Fibroblast of upper back skin (primary cell): Measurements from ENCODE around the gene KCNQ2.
"Not testable (repeated sequence)": the region's sequence is repeated elsewhere in the genome, so short reads cannot be mapped to it uniquely, and the experiment has no call there.

ENCODE experiments used
- DNase-seq: peaks from one replicate; pipeline ENCODE4 v3.0.0-alpha.2; 2013

KCNQ2 gene

GRCh38 chr20:63380346-63380870 lies 92.0 kb downstream of the KCNQ2 start:
- no peak for DNase-seq

DNA sequence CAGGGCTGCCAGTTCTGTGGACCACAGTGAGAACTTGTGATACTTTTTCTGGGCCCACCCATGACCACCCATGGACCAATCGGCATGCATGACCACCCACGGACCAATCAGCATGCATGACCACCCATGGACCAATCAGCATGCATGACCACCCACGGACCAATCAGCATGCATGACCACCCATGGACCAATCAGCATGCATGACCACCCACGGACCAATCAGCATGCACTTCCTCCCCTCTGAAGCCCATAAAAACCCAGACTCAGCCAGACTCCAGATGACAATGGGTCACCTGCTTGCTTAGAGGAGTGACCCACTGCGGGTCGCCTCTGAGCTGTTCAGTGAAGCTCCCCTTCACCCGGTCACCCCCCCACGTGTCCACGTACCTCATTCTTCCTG lies 92.6 kb downstream of the KCNQ2 start:
- not testable (repeated sequence) for DNase-seq

DNA sequence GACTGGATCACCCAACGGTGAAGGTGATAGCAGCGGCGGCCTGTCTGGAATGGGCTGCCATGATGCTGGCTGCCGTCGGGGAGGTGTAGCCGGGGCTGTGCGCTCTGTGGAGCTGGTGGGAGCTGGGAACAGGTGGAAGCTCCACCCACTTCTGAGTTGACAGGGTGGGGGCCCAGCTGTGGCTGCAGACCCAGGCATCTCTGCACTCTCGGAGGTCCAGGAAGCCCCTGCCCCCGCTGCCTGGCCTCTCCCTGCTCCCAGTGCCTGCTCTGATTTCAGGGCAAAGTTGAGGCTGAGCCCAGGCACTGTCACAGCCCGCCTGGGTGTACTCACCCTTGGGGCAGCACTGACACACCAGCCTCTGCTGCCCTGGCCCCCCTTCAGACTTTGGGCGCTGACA lies 93.2 kb downstream of the KCNQ2 start:
- no peak for DNase-seq

DNA sequence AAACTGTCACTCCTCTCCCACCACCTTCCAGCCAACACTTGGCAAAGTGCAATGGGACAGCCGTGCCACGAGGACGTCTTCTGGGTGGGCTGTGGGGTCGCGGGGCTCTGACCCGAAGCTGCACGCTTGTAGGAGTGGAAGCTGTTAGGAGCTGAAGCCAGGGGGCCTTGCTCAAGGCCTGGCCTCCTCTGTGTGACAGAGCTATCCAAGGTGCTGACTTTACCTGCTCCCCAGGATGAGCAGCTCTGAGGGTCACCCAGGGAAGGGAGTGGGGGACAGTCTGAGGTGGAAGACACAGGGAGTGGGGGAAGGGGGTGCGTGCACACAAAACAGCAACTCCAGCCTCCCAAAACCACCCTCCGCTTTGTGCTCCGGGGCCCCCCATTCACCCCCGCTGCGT lies 93.8 kb downstream of the KCNQ2 start:
- DNase-seq = no peak

DNA sequence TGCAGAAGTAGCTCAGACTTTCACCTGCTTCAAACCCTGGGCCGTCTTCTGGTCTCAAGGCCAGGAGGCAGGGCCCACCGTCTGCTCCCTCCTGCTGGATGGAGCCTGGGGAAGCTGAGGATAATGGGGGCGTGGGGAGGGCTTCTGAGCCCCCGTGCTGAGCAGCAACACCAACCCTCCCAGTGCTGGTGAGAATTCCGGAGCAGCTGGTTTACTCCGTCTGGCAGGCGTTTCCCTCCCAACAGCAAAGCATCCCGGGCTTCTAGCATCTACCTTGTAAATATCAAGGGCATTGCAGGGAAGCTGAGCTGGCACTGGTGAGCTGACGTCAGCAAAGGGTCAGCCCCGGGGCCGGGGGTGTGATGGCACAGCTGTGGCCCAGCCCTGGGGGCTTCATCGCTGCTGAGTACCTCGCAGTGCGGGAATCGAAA lies 94.5 kb downstream of the KCNQ2 start:
- DNase-seq = no peak

DNA sequence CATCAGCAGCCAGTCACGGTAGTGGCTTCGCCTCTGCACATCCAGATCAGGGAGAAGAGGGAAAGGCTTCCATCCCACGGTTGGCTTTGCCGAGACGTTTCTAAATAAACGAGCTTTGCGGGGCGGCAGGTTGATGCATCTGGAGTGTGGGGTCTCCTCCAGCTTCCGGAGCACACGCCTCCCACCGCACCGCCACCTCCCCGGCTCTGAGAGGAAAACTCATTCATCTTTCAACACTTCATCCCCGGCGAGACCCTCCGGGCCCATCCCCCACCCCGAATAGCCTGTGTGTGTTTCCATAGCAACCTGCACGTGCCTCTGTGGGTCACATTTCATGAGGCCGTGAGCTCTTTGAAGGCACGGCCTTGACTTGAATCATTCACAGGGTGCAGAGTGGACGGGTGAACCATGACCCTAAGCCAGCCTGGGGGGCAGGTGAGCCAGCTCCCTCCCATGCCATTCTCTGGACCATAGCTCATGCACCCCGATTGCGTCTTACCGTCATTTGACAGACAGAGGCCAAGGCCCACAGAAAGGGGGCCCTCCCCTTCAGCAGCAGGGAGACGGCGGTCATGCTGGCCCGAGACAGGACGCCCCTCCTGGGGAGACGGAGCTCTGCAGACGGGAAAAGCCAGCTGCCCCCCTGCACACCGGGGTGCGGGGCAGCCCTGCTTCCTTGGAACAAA lies 95.1 kb downstream of the KCNQ2 start:
- DNase-seq = no peak

DNA sequence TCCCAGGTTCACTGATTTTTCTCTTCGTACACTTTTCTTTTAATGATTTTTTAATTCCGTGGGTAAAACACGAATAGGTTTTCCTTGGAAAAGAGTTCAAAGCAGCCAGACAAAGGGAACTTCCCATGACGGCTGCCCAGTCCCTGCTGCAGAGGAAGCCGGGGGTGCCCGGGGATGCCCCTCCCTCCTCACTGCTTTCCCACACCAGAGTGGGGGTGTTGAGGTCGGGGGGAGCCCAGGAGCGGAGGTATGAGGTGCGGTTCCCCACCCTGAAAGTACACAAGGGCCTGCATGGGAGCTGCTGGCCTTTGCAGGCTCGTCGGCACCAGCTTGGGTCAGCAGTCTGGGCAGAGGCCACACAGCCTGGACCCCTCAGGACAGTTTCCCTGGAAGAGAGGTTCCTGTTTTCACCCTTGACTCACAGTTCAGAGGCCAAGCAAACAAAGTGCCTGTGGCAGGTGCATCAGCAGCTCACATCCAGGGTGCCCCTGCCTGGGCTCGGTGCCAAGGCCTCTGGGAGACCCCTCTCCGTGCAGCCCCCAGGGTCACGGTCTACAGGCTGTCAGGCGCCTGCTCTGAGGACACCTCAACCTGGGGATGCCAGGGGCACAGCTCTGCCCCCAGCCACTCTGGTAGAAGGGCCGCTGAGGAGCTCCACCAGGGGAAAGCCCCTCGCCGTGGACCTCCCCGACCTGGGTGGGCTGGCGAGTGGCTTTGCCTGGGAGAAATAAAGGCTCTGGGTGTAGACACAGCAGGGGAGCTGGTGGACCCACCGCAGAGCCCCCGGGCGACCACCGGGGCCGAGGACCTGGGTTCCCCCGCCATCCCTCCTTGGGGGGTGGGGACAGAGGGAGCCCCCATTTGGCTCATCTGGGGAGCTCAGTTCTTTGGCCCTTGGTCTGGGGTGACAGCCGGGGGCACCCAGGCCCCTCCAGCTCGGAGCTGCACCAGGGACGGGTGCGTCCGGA lies 95.9 kb downstream of the KCNQ2 start:
- no peak for DNase-seq

DNA sequence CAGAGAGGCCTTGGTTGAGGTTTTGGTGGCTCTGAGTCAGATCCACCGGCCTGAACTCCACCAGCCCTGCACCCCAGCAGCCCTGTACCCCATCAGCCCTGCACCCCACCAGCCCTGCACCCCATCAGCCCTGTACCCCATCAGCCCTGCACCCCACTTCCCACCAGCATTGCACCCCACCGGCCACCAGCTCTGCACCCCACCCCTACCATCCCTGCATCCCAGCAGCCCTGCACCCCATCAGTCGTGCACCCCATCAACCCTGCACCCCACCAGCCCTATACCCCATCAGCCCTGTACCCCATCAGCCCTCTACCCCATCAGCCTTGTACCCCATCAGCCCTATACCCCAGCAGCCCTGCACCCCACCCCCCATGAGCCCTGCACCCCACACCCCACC lies 97.0 kb downstream of the KCNQ2 start:
- DNase-seq = no peak

GRCh38 chr20:63374504-63374903 lies 98.0 kb downstream of the KCNQ2 start:
- no peak for DNase-seq

DNA sequence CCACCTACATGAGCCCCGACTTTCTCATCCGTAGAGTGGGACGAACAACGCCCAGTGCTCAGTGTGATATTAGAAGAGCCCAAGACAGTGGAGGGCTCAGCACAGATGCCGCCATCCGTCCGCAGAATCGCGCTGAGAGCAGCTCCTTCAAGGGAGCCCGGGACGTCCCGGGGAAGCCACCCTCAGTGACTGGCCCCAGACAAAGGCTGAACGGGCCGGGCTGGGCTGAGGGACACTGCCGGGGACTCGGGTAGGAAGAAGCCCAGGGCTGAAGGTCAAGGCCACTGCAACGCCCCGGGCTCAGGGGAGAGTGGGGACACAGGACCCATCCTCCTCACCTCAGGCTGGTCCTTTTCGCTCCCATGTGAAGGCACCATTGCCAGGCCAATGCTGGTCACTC lies 98.5 kb downstream of the KCNQ2 start:
- no peak for DNase-seq

- no peak for DNase-seq
Measured at GRCh38 chr20:63372971-63373885, 99.2 kb downstream of the KCNQ2 start.

DNA sequence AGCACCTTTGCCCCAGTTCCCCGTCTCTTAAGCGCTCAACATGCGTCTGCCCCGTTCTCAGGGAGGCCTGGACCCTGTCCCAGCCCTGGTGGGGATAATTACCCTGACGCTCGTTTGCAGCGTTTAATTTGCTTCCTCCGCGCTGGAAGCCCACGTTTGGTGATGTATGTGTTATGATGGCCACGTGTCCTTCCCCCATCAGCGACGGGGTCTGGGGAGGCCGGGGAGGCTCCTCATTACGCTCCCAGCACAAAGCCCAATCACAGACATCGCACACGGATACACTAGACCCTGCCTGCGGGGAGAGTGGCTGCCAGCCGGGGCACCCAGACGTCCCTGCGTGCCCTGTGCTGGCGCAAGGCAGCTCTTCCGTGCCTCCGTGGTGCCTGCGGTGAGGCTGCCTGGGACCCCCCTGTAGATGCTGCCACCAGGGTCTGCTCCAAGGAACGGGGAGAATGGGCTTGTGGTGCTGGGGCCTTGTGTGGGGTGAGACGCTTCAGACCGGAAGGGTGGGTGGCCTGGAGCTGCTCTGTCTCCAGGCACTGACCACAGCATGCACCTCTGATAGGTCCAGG lies 101.1 kb downstream of the KCNQ2 start:
- DNase-seq = no peak

DNA sequence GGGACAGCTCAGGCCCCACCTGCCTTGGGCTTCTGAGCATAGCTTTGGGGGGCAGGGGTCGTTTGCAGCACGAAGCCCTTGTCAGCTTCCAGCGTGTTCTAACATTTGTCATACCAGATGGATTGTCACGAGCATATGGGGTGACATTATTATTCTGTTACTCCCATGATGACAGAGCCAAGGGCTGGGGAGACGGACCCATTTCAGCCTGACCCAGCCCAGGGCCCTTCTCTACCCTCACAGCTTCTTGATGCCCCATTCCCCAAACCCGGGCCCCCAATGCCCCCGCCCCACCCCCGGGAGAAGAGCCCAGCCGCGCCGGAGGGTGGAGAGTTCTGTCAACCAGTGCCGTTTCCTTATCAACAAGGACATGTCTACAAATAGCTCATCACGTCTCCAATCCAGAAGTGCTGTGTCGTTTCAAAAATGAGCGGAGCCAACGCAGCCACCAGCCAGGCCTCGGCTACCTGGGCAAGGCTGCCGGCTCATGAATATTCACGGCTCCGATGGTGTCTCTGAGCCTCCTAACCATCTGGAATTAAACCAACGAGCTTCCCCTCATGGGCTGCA lies 101.8 kb downstream of the KCNQ2 start:
- no peak for DNase-seq

- DNase-seq = no peak
Measured at GRCh38 chr20:63369724-63370617, 102.5 kb downstream of the KCNQ2 start.

DNA sequence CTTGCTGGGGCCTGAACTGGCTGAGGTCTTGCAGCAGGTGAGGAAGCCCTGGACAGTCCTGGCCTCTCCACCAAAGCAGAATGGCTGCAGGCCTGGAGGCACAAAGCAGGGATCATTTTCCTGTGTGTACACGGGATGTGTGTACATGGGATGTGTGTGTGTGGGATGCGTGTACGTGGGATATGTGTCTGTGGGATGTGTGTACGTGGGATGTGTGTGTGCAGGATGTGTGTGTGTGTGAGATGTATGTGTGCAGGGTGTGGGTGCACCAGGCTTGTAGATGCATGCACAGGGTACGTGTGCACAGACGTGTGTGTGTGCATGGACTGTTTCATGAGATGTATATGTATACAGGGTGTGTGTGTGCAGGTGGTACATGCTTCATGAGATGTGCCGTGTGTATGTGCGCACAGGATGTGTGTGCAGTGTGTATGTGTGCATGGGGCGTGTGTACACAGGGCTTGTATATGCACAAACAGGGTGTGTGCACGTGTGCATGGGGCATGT lies 103.4 kb downstream of the KCNQ2 start:
- no peak for DNase-seq

DNA sequence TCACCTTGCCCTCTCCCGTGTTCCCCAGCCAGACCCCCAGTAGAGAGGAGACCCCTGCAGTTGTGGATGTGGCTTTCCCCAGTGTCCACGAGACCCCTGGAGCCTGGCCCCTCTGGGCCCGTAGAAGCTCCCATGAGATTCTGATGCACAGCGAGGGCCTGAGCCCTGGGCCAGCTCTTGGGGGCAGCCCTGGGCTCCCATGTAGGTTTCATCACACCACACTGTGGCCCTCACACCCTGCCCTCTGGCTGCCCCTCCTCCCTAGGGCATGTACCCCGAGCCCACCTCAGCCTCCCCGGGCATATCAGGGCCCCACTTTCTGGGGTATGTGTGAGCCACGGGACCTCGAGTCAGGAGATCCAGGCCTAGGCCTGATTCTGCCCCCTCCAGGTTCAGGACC lies 104.3 kb downstream of the KCNQ2 start:
- DNase-seq = no peak

GRCh38 chr20:63367446-63368055 lies 104.9 kb downstream of the KCNQ2 start:
- DNase-seq = no peak

GRCh38 chr20:63366390-63367365 lies 105.8 kb downstream of the KCNQ2 start:
- no peak for DNase-seq
